ENCODE measurements around the gene TMIE.

TMIE gene

DNA sequence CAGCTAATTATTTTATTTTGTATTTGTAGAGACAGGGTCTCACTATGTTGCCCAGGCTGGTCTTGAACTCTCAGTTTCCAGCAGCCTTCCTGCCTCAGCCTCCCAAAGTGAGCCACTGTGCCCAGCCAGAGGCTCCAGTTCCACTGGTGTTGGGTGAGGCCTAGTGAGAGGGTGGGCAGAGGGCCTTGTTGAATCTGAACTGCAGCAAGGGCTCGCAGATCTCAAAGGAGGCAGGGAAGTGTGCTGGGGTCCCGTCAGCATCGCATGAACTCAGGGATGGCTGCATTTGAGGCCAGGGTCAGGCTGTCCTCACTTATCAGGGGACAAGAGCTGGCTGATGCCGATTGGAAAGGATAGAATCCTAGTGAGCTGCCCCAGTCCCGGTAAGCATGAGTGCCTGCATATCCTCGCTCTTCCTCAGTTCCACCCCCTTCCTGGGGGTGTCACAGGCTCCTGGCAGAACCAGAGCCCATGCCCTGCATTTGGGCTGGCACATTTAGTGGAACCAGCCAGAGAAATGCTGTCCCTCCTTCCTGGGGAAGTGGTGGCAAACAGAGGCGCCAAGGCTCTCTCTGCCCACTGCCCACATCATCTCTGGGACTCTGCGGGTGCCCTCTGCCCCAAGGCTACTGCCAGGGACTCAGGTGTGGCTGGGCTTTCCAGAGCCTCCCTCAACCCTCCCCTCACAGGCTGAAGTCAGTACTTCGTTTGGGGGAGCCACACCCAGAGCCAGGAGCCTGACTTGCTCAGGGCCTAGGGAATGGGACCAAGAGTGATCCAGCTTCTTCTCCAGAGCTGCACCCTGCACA, 31.8 kb upstream of the TMIE start:
- TF ChIP-seq, protein P1, sequence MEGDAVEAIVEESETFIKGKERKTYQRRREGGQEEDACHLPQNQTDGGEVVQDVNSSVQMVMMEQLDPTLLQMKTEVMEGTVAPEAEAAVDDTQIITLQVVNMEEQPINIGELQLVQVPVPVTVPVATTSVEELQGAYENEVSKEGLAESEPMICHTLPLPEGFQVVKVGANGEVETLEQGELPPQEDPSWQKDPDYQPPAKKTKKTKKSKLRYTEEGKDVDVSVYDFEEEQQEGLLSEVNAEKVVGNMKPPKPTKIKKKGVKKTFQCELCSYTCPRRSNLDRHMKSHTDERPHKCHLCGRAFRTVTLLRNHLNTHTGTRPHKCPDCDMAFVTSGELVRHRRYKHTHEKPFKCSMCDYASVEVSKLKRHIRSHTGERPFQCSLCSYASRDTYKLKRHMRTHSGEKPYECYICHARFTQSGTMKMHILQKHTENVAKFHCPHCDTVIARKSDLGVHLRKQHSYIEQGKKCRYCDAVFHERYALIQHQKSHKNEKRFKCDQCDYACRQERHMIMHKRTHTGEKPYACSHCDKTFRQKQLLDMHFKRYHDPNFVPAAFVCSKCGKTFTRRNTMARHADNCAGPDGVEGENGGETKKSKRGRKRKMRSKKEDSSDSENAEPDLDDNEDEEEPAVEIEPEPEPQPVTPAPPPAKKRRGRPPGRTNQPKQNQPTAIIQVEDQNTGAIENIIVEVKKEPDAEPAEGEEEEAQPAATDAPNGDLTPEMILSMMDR (IDR thresholded peaks at IDR 0.05; ENCODE audit: borderline replicate concordance, insufficient read depth, low read depth, low read length): no peak
- H3K4me3 ChIP-seq (ENCODE audit: low read depth, low read length): no peak overlapping the region

GRCh38 chr3:46670000-46670890, 30.9 kb upstream of the TMIE start:
- H3K4me3 ChIP-seq (ENCODE audit: low read depth, low read length): no peak overlapping the region
- TF ChIP-seq, protein P1 (IDR thresholded peaks at IDR 0.05; ENCODE audit: borderline replicate concordance, insufficient read depth, low read depth, low read length): no peak

DNA sequence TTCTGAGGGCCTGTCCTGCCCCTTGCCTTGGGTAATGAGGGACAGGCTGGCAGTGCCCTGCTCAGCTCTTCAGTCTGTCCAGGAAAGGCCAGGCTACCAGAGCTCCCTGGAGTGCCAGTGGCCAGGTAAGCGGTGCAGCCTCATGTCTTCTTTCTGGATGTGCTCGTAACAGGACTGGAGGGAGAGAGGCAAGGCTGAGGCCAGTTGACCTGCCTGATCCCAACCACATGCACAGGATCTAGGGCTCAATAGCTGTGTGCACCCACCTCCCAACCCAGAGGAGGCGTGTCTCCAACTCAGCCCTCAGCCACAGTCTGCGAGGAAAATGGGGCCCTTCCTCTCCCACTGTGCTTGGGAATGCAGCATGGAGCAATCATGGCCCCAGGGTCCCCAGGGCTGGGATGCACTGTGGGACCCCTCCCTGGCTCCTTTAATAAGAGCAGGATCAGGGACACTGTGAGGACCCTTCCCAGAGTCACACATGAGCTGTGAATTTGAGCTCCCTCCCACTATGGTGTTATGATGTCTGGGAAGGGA, 30.2 kb upstream of the TMIE start:
- TF ChIP-seq, protein P1 (IDR thresholded peaks at IDR 0.05; ENCODE audit: borderline replicate concordance, insufficient read depth, low read depth, low read length): no peak
- no peak overlapping the region for H3K4me3 ChIP-seq (ENCODE audit: low read depth, low read length)

DNA sequence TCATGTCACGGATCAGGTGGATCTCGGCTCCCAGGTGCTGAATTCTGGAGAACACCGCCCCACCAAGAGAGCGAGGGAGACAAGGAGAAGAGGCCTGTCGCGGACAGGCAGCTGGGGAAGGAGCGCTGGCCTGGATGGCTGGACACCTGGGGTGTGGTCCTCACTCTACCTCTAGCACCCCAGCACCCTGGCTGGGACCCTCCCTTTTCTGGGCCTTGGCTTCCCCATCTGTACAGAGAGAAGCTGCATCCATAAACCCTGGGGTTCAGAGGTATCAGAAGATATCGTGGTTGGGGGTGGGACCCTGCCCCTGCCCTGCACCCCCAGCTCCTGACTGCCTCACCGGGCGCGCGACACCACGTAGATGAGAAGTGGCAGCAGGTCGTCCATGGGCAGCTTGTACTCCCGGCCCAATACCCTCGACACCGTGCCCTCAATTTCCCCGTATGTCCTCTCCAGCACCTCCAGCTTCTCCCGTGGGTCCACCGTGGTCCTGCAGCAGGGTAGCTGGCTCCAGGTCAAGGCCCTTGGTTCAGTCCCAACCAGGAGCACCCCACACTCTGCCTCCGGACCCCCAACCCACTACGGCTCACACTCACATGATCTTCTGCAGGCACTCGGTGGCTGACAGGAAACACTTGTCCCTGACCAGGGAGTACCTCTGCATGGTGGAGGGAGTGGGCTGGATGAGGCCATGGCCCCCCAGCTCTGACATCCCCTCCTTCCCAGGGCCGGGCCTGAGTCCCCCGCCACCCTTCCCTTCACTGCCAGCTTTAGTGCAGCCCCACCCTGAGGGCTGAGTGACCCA, 29.4 kb upstream of the TMIE start:
- no peak overlapping the region for H3K4me3 ChIP-seq (ENCODE audit: low read depth, low read length)
- TF ChIP-seq, protein P1 (IDR thresholded peaks at IDR 0.05; ENCODE audit: borderline replicate concordance, insufficient read depth, low read depth, low read length): no peak

DNA sequence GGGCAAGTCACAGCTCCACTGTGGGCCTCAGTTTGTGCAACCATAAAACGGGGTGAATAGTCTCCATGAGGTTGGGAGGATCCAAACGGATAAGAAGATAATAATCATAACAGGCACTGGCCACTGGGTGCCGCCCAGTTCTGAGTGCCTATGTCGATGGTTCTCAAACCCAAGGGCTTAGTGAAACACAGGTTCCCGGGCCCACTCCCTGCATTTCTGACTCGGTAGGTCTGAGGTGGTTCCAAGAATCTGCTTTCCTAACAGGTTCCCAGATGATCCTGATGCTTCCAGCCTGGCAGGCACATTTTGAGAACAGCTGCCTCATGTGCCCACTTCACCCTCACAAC, 28.9 kb upstream of the TMIE start:
- TF ChIP-seq, protein P1 (IDR thresholded peaks at IDR 0.05; ENCODE audit: borderline replicate concordance, insufficient read depth, low read depth, low read length): no peak
- no peak overlapping the region for H3K4me3 ChIP-seq (ENCODE audit: low read depth, low read length)

GRCh38 chr3:46673151-46674030, 27.8 kb upstream of the TMIE start:
- no peak overlapping the region for H3K4me3 ChIP-seq (ENCODE audit: low read depth, low read length)
- TF ChIP-seq, protein P1 (IDR thresholded peaks at IDR 0.05; ENCODE audit: borderline replicate concordance, insufficient read depth, low read depth, low read length): no peak
